Nephron (organoid): Measurements from ENCODE around the gene PPM1H.

Source experiments
- H3K27ac Mint-ChIP-seq, 3 experiments: 2 replicates each; pipeline ENCODE4 v1.8.0; 2020; ENCODE audit warnings: mixed read lengths in 3 of 3, mild to moderate bottlenecking in 2 of 3, moderate library complexity in 1 of 3
- H3K27me3 Mint-ChIP-seq: 2 replicates; pipeline ENCODE4 v1.8.0; 2021; ENCODE audit warnings: low read depth, mild to moderate bottlenecking, moderate library complexity, mixed read lengths
- H3K36me3 Mint-ChIP-seq: 2 replicates; pipeline ENCODE4 v1.8.0; 2020; ENCODE audit warnings: low read depth, mixed read lengths
- H3K4me1 Mint-ChIP-seq: 2 replicates; pipeline ENCODE4 v1.8.0; 2020; ENCODE audit warnings: mixed read lengths
- H3K4me3 Mint-ChIP-seq, 3 experiments: 2 replicates each; pipeline ENCODE4 v1.8.0; 2020; ENCODE audit warnings: mild to moderate bottlenecking in 3 of 3, mixed read lengths in 3 of 3, moderate library complexity in 2 of 3
- H3K9me3 Mint-ChIP-seq: 2 replicates; pipeline ENCODE4 v1.8.0; 2020; ENCODE audit warnings: mixed read lengths
- TF ChIP-seq, protein P1 (sequence below), 3 experiments: fragments of 200-600 bp; sonication (generic); IDR thresholded peaks; one replicate each; pipeline ENCODE4 v1.5.0; 2021; ENCODE audit warnings: antibody characterized with exemption in 3 of 3; ENCODE audit not compliant: unreplicated experiment in 3 of 3

The PPM1H gene

DNA sequence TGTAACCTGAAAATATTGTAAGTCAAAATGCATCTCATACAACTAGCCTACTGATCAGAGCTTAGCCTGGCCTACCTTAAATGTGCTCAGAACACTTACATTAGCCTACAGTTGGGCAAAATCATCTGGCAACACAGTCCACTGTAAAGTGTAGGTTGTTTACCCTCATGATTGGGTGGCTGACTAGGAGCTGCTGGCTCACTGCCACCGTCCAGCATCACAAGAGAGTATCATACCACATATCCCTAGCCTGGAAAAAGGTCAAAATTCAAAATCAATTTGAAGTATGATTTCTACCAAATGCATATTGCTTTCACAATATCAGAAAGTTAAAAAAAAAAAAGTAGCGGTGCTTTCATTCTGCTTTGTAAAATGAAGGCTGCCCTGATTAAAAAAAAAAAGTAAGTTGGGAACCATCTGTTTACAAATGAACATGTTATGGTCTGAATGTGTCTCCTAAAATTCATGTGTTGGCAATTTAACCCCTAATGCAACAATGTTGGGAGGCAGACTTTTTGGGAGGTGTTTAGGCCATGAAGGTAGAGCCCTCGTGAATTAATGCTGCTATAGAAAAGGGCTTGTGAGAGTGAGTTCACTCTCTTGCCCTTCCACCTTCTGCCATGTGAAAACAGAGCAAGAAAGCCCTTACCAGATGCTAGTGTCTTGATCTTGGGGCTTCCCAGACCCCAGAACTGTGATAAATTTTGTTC, 211.8 kb downstream of the PPM1H start:
- Mint-ChIP-seq H3K27me3 (peaks cover 4% of the 10 kb centered on the region), H3K4me1 (peaks cover 71% of the 10 kb centered on the region), H3K36me3 (peaks cover 8% of the 10 kb centered on the region), H3K27ac (peak overlapping the region; percentile 84 to 95 (median 86)), H3K9me3 (no peaks in the 10 kb centered on the region), H3K4me3 (no peak overlapping the region)
- TF ChIP-seq, protein P1, sequence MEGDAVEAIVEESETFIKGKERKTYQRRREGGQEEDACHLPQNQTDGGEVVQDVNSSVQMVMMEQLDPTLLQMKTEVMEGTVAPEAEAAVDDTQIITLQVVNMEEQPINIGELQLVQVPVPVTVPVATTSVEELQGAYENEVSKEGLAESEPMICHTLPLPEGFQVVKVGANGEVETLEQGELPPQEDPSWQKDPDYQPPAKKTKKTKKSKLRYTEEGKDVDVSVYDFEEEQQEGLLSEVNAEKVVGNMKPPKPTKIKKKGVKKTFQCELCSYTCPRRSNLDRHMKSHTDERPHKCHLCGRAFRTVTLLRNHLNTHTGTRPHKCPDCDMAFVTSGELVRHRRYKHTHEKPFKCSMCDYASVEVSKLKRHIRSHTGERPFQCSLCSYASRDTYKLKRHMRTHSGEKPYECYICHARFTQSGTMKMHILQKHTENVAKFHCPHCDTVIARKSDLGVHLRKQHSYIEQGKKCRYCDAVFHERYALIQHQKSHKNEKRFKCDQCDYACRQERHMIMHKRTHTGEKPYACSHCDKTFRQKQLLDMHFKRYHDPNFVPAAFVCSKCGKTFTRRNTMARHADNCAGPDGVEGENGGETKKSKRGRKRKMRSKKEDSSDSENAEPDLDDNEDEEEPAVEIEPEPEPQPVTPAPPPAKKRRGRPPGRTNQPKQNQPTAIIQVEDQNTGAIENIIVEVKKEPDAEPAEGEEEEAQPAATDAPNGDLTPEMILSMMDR (IDR thresholded peaks at IDR 0.05; ENCODE audit: unreplicated experiment in 3 of 3) = no peak

DNA sequence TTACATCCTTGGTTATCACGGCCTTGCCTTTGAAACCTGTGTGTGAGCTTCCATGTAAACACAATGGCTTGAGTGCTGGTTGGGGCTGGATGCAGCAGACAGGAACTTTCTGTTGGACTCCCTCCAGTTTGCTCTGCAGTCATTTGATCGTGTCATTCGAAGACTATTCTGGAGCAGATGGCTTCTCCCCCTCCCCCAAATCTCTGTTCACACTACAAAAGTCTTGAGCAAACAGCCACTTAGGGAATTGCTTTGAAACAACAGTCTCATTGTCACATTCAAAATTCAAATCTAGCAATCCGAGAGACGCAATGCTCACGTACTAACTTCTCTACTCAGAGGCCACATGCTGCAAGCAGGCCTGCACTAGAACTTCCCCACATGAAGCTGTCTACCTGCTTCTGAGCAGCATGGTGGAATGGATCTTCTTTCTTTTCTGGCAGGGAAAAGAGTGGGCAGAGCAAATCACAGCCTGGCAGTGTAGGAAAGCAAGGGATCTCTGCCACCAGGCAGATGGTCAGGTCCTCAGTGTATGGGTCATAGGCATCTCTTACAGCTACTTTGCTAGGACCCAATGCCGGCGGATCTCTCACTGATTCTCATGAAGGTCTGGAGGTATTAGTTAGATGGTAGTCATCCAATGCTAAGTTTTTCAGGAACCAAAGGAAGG, 214.2 kb downstream of the PPM1H start:
- peak overlapping the region; percentile 38 to 91 (median 85) for H3K27ac Mint-ChIP-seq
- H3K4me3 Mint-ChIP-seq = no peak overlapping the region
- H3K4me1 Mint-ChIP-seq = peaks cover 79% of the 10 kb centered on the region
- H3K27me3 Mint-ChIP-seq = peaks cover 4% of the 10 kb centered on the region
- no peaks in the 10 kb centered on the region for H3K9me3 Mint-ChIP-seq
- peaks cover 8% of the 10 kb centered on the region for H3K36me3 Mint-ChIP-seq
- TF ChIP-seq, protein P1 (IDR thresholded peaks at IDR 0.05; ENCODE audit: unreplicated experiment in 3 of 3) = no peak

DNA sequence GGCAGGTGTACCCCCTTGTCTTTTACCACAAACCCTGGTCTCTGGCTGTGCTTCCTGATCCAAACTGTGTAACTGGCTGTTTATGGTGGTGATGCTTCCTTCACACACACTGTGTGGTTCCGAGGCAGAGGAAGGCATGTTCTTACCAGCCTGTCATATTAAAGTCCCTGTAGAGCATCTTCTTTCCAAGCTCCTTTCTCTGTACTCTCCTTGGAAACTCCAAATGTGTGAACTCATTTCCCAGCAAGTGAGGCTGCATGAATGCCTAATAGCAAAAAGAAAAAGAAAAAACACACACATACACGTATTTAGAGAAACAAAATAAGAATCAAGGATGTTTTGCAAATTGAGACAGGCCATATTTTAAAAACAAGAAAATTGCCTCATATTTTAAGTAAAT, 214.9 kb downstream of the PPM1H start:
- Mint-ChIP-seq H3K36me3 (peaks cover 8% of the 10 kb centered on the region), H3K9me3 (no peaks in the 10 kb centered on the region), H3K27me3 (peaks cover 4% of the 10 kb centered on the region), H3K27ac (peak overlapping the region; percentile 38 to 91 (median 85)), H3K4me3 (no peak overlapping the region), H3K4me1 (peaks cover 79% of the 10 kb centered on the region)
- TF ChIP-seq, protein P1 (IDR thresholded peaks at IDR 0.05; ENCODE audit: unreplicated experiment in 3 of 3) = no peak

DNA sequence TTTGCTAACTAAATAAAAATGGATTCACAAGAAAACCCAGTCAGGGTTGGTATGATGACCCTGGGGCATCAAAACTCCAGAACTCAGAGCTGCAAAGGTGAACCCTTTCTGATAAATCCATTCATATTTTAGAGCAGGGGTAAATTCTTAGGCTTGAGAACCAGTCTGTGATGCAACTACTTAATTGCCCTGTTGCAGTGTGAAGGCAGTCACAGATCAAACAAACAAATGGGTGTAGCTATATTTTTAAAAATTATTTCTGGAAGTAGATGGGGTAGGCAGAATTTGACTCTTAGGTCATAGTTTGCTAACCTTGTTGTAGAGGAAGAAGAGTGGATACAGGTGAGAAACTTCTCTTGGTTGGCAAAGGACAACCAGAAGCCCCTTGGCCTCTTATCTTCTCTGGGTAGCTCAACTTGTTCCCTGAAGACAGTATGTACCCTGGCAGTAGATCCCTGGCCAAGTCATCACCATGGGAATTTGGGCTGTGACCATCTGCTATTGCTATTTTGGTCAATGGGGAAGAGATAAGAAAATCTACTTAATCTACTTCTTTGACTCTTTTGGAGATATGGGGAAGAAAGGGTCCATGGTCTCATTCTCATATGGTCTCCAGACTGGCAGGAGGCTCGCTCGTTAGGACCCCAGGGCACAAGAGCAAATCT, 216.1 kb downstream of the PPM1H start:
- Mint-ChIP-seq H3K4me1 (peaks cover 79% of the 10 kb centered on the region), H3K36me3 (peaks cover 8% of the 10 kb centered on the region), H3K27me3 (peaks cover 4% of the 10 kb centered on the region), H3K27ac (peak overlapping the region; percentile 68 to 85 (median 71)), H3K4me3 (no peak overlapping the region), H3K9me3 (no peaks in the 10 kb centered on the region)
- TF ChIP-seq, protein P1 (IDR thresholded peaks at IDR 0.05; ENCODE audit: unreplicated experiment in 3 of 3) = no peak

DNA sequence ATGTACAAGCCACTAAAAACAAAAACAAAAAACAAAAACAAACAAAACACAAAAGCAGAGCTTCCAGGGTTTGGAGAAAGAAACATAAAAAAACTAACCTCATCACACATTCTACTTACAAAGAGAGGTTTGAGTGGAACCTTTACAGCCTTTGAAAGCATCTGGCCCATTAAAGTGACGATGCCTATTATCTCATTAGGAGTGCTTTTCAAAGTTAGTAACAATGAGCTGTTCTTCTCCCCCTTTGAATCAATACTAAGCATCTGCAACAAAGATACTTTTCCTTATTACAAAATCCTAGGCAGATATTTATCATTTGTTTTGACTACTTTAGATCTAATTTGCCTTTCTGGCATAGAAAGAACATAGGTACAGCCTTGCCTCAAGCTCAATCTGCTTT, 217.3 kb downstream of the PPM1H start:
- Mint-ChIP-seq H3K4me1 (peaks cover 81% of the 10 kb centered on the region), H3K4me3 (no peak overlapping the region), H3K9me3 (no peaks in the 10 kb centered on the region), H3K27me3 (peaks cover 4% of the 10 kb centered on the region), H3K36me3 (peaks cover 8% of the 10 kb centered on the region), H3K27ac (peak overlapping the region; percentile 68 to 85 (median 71))
- TF ChIP-seq, protein P1 (IDR thresholded peaks at IDR 0.05; ENCODE audit: unreplicated experiment in 3 of 3) = no peak
